GM23338 (cell line): Measurements from ENCODE around the gene NID1. TPM values are rescaled to one million over a fixed set of nuclear protein-coding genes. Genes with fewer than 3 reads are reported as not detected.

Experiments
- ATAC-seq: fragments of 200-7000 bp; cut with Tn5 transposase; 3 replicates; pipeline ENCODE4 v1.9.1; 2020
- DNase-seq: peaks from one replicate; pipeline ENCODE4 v3.0.0-alpha.2; 2015; ENCODE audit warnings: low spot score
- H2AFZ ChIP-seq: fragments of 200-600 bp; sonication (generic); 2 replicates; pipeline ENCODE4 v1.8.0; 2016; ENCODE audit warnings: antibody characterized with exemption, mild to moderate bottlenecking, moderate library complexity
- H3F3A ChIP-seq: fragments of 200-600 bp; sonication (generic); replicated peaks from 2 replicates; pipeline ENCODE4 v1.8.0; 2017; ENCODE audit warnings: antibody characterized with exemption, mixed run types, low read depth
- H3K27ac ChIP-seq: fragments of 200-600 bp; sonication (generic); 2 replicates; pipeline ENCODE4 v1.6.1; 2016; ENCODE audit warnings: low read depth
- H3K27me3 ChIP-seq: fragments of 200-600 bp; sonication (generic); 2 replicates; pipeline ENCODE4 v1.8.0; 2016; ENCODE audit warnings: mild to moderate bottlenecking, mixed run types, moderate library complexity; ENCODE audit not compliant: insufficient read depth
- H3K36me3 ChIP-seq: fragments of 200-600 bp; sonication (generic); 2 replicates; pipeline ENCODE4 v1.8.0; 2016; ENCODE audit warnings: mild to moderate bottlenecking; ENCODE audit not compliant: insufficient read depth
- H3K4me1 ChIP-seq: fragments of 200-600 bp; sonication (generic); 2 replicates; pipeline ENCODE4 v1.8.0; 2016; ENCODE audit warnings: mild to moderate bottlenecking, moderate library complexity; ENCODE audit not compliant: insufficient read depth
- H3K4me2 ChIP-seq: fragments of 200-600 bp; sonication (generic); 2 replicates; pipeline ENCODE4 v1.7.1; 2017; ENCODE audit warnings: mixed run types
- H3K4me3 ChIP-seq: fragments of 200-600 bp; sonication (generic); 2 replicates; pipeline ENCODE4 v1.6.1; 2016; ENCODE audit warnings: mixed run types
- H3K79me2 ChIP-seq: fragments of 200-600 bp; sonication (generic); replicated peaks from 2 replicates; pipeline ENCODE4 v1.8.0; 2017; ENCODE audit warnings: mild to moderate bottlenecking; ENCODE audit not compliant: insufficient read depth
- H3K9me2 ChIP-seq: fragments of 200-600 bp; sonication (generic); 2 replicates; pipeline ENCODE4 v1.8.0; 2017; ENCODE audit not compliant: insufficient read depth
- H4K20me1 ChIP-seq: fragments of 200-600 bp; sonication (generic); replicated peaks from 2 replicates; pipeline ENCODE4 v1.8.0; 2017; ENCODE audit warnings: mild to moderate bottlenecking; ENCODE audit not compliant: insufficient read depth
- H3K27ac Mint-ChIP-seq: 2 replicates; pipeline ENCODE4 v1.8.0; 2020; ENCODE audit warnings: inconsistent platforms, mild to moderate bottlenecking, moderate library complexity, mixed read lengths
- H3K27me3 Mint-ChIP-seq: 3 replicates; pipeline ENCODE4 v1.8.0; 2022; ENCODE audit warnings: low read depth, mild to moderate bottlenecking, moderate library complexity, mixed read lengths, inconsistent platforms; ENCODE audit not compliant: insufficient read depth, poor library complexity
- H3K36me3 Mint-ChIP-seq: 3 replicates; pipeline ENCODE4 v1.8.0; 2021; ENCODE audit warnings: low read depth, mild to moderate bottlenecking, inconsistent platforms, moderate library complexity, mixed read lengths
- H3K4me1 Mint-ChIP-seq: 3 replicates; pipeline ENCODE4 v1.8.0; 2020; ENCODE audit warnings: mild to moderate bottlenecking, inconsistent platforms, mixed read lengths
- H3K4me3 Mint-ChIP-seq: 3 replicates; pipeline ENCODE4 v1.8.0; 2021; ENCODE audit warnings: moderate library complexity, mild to moderate bottlenecking, inconsistent platforms, mixed read lengths
- H3K9me3 Mint-ChIP-seq: 3 replicates; pipeline ENCODE4 v1.8.0; 2020; ENCODE audit warnings: moderate library complexity, mild to moderate bottlenecking, inconsistent platforms, mixed read lengths
- EZH2 ChIP-seq: fragments of 200-600 bp; sonication (generic); IDR thresholded peaks from one replicate; pipeline ENCODE4 v1.8.0; 2017; ENCODE audit warnings: antibody characterized with exemption, mild to moderate bottlenecking, low read depth; ENCODE audit not compliant: unreplicated experiment
- POLR2AphosphoS5 ChIP-seq: IDR thresholded peaks from 2 replicates; pipeline ENCODE4 v1.6.1; 2016; ENCODE audit warnings: antibody characterized with exemption, low read depth
- polyA plus RNA-seq: library from polyadenylated mRNA; unstranded; fragments of >200 nt; fragmentation: Nextera tagmentation; extraction: Ambion mirVana; gene quantifications from 2 replicates; pipeline ENCODE4 v1.2.1, GENCODE V29; 2016
- total RNA-seq: library from RNA; depleted of rRNA; stranded (reverse); fragments of >200 nt; shearing (Covaris generic); gene quantifications from 2 replicates; pipeline ENCODE4 v1.2.3, GENCODE V29; 2014
- TF ChIP-seq, protein P1 (sequence below): fragments of 250-450 bp; sonication (Bioruptor Pico); IDR thresholded peaks from 2 replicates; pipeline ENCODE4 v1.5.0; 2020; ENCODE audit warnings: mild to moderate bottlenecking, moderate library complexity

Gene NID1
- total and polyA plus RNA-seq, 2 experiments from 2014 or later = 7.1 to 32.5 TPM

DNA sequence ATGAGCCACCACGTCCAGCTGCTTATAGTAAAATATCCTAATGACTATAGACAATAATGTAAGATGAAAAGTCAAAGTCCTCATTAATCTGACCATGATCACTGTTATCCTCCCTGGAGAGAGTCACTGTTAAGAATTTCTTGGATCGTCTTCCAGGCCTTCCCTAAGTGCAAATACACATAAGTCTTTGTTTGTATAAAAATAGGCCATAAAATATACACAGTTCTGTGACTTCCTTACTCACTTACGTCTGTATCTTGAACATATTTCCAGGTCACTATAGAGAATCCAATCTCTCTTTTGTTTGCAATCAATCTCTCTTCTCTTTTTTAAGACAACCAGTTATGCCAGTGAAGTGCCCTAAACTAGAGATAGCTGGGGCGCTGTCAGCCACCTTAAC, 109.1 kb downstream of the NID1 start:
- H3K27ac Mint-ChIP-seq = no peak overlapping the region
- Histone ChIP-seq H3K36me3 (no peaks in the 10 kb centered on the region), H2AFZ (no peak overlapping the region), H4K20me1 (no peaks in the 10 kb centered on the region), H3F3A (no peaks in the 10 kb centered on the region), H3K9me2 (no peaks in the 10 kb centered on the region), H3K4me1 (no peaks in the 10 kb centered on the region), H3K4me3 (no peak overlapping the region), H3K27ac (no peak overlapping the region), H3K79me2 (no peaks in the 10 kb centered on the region), H3K4me2 (no peak overlapping the region), H3K27me3 (no peaks in the 10 kb centered on the region)
- no peaks in the 10 kb centered on the region for H3K36me3 Mint-ChIP-seq
- H3K27me3 Mint-ChIP-seq = no peaks in the 10 kb centered on the region
- H3K4me1 Mint-ChIP-seq = no peaks in the 10 kb centered on the region
- DNase-seq = no peak
- ATAC-seq = no peak
- H3K9me3 Mint-ChIP-seq = no peaks in the 10 kb centered on the region
- H3K4me3 Mint-ChIP-seq = no peak overlapping the region
- TF ChIP-seq, protein P1, sequence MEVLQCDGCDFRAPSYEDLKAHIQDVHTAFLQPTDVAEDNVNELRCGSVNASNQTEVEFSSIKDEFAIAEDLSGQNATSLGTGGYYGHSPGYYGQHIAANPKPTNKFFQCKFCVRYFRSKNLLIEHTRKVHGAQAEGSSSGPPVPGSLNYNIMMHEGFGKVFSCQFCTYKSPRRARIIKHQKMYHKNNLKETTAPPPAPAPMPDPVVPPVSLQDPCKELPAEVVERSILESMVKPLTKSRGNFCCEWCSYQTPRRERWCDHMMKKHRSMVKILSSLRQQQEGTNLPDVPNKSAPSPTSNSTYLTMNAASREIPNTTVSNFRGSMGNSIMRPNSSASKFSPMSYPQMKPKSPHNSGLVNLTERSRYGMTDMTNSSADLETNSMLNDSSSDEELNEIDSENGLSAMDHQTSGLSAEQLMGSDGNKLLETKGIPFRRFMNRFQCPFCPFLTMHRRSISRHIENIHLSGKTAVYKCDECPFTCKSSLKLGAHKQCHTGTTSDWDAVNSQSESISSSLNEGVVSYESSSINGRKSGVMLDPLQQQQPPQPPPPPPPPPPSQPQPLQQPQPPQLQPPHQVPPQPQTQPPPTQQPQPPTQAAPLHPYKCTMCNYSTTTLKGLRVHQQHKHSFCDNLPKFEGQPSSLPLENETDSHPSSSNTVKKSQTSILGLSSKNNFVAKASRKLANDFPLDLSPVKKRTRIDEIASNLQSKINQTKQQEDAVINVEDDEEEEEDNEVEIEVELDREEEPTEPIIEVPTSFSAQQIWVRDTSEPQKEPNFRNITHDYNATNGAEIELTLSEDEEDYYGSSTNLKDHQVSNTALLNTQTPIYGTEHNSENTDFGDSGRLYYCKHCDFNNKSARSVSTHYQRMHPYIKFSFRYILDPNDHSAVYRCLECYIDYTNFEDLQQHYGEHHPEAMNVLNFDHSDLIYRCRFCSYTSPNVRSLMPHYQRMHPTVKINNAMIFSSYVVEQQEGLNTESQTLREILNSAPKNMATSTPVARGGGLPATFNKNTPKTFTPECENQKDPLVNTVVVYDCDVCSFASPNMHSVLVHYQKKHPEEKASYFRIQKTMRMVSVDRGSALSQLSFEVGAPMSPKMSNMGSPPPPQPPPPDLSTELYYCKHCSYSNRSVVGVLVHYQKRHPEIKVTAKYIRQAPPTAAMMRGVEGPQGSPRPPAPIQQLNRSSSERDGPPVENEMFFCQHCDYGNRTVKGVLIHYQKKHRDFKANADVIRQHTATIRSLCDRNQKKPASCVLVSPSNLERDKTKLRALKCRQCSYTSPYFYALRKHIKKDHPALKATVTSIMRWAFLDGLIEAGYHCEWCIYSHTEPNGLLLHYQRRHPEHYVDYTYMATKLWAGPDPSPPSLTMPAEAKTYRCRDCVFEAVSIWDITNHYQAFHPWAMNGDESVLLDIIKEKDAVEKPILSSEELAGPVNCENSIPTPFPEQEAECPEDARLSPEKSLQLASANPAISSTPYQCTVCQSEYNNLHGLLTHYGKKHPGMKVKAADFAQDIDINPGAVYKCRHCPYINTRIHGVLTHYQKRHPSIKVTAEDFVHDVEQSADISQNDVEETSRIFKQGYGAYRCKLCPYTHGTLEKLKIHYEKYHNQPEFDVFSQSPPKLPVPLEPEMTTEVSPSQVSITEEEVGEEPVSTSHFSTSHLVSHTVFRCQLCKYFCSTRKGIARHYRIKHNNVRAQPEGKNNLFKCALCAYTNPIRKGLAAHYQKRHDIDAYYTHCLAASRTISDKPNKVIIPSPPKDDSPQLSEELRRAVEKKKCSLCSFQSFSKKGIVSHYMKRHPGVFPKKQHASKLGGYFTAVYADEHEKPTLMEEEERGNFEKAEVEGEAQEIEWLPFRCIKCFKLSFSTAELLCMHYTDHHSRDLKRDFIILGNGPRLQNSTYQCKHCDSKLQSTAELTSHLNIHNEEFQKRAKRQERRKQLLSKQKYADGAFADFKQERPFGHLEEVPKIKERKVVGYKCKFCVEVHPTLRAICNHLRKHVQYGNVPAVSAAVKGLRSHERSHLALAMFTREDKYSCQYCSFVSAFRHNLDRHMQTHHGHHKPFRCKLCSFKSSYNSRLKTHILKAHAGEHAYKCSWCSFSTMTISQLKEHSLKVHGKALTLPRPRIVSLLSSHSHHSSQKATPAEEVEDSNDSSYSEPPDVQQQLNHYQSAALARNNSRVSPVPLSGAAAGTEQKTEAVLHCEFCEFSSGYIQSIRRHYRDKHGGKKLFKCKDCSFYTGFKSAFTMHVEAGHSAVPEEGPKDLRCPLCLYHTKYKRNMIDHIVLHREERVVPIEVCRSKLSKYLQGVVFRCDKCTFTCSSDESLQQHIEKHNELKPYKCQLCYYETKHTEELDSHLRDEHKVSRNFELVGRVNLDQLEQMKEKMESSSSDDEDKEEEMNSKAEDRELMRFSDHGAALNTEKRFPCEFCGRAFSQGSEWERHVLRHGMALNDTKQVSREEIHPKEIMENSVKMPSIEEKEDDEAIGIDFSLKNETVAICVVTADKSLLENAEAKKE (CRISPR knock-in tag) = no peak

- Histone ChIP-seq H3K79me2 (no peaks in the 10 kb centered on the region), H2AFZ (no peak overlapping the region), H3K27ac (no peak overlapping the region), H3K4me1 (no peaks in the 10 kb centered on the region), H3K9me2 (no peaks in the 10 kb centered on the region), H3K4me3 (no peak overlapping the region), H3K4me2 (no peak overlapping the region), H3K36me3 (no peaks in the 10 kb centered on the region), H3K27me3 (no peaks in the 10 kb centered on the region), H3F3A (no peaks in the 10 kb centered on the region), H4K20me1 (no peaks in the 10 kb centered on the region)
- no peaks in the 10 kb centered on the region for H3K9me3 Mint-ChIP-seq
- no peaks in the 10 kb centered on the region for H3K4me1 Mint-ChIP-seq
- ATAC-seq (no peak), DNase-seq (no peak)
- no peaks in the 10 kb centered on the region for H3K27me3 Mint-ChIP-seq
- no peaks in the 10 kb centered on the region for H3K36me3 Mint-ChIP-seq
- no peak overlapping the region for H3K4me3 Mint-ChIP-seq
- no peak overlapping the region for H3K27ac Mint-ChIP-seq
- TF ChIP-seq POLR2AphosphoS5 (no peak), EZH2 (no peak)
- TF ChIP-seq, protein P1 (CRISPR knock-in tag) = no peak
Measured at GRCh38 chr1:235954306-235955283, 110.3 kb downstream of the NID1 start.
